HCT116 (cell line): ENCODE data around the gene SSTR3. TPM values are rescaled to one million over a fixed set of nuclear protein-coding genes. Genes with fewer than 3 reads are reported as not detected.

ENCODE experiments used
- ATAC-seq: fragments of 200-7000 bp; cut with Tn5 transposase; 2 replicates; pipeline ENCODE4 v1.9.1; 2020; ENCODE audit warnings: mild to moderate bottlenecking, moderate library complexity
- BruUV-seq: library from RNA; stranded (reverse); fragments of 400-500 nt; replicated peaks from 2 replicates; lab custom pipeline; 2021; lab: Mats Ljungman, UMichigan
- CTCF ChIA-PET: fragments of 300-600 bp; sonication (Branson Sonifier 250); formaldehyde crosslinking; loops from one replicate; lab custom pipeline; 2021; ENCODE audit warnings: antibody characterized with exemption; lab: Charles Lee
- POLR2A ChIA-PET: fragments of 300-600, 350-600 bp; sonication (Branson Sonifier 250); formaldehyde crosslinking; loops from one replicate; lab custom pipeline; 2021; ENCODE audit warnings: antibody characterized with exemption; lab: Charles Lee
- RAD21 ChIA-PET, 2 experiments: fragments of 300-600 bp; sonication (Branson Sonifier 250); formaldehyde crosslinking; loops; one replicate each; lab custom pipeline; 2023; ENCODE audit warnings: low total read pairs in 2 of 2; ENCODE audit not compliant: uncharacterized antibody in 2 of 2, unreplicated experiment in 2 of 2, low non-redundant PET in 1 of 2; lab: Charles Lee
- DNase-seq: peaks from one replicate; pipeline ENCODE4 v3.0.0-alpha.2; 2010; ENCODE audit warnings: low read depth, low spot score
- H2AFZ ChIP-seq: fragments of 200-600 bp; shearing (Covaris generic), sonication (generic); 2 replicates; pipeline ENCODE4 v1.6.1; 2017; ENCODE audit warnings: low read depth, mixed run types, mixed read lengths, antibody characterized with exemption, low read length; ENCODE audit not compliant: poor library complexity, severe bottlenecking
- H3K27ac ChIP-seq: 2 replicates; pipeline ENCODE4 v1.5.1; 2012; ENCODE audit warnings: low read depth, low read length
- H3K27me3 ChIP-seq: fragments of 200-600 bp; sonication (generic); 2 replicates; pipeline ENCODE4 v1.6.1; 2016; ENCODE audit warnings: mixed run types, low read length, mixed read lengths; ENCODE audit not compliant: insufficient read depth
- H3K36me3 ChIP-seq, 2 experiments: fragments of 200-500 bp in 1 of 2; fragments of 200-600 bp in 1 of 2; sonication (Bioruptor generic) in 1 of 2; sonication (generic) in 1 of 2; 2 replicates each; pipeline versions ENCODE4 v1.5.1 to v1.6.1; 2014 to 2016; ENCODE audit warnings: low read length in 2 of 2, inconsistent platforms in 1 of 2, mixed read lengths in 1 of 2, mixed run types in 1 of 2; ENCODE audit not compliant: insufficient read depth in 2 of 2, control insufficient read depth in 1 of 2
- H3K4me1 ChIP-seq, 2 experiments: fragments of 200-600 bp in 1 of 2; sonication (generic) in 1 of 2; 2 replicates each; pipeline versions ENCODE4 v1.5.1 to v1.6.1; 2012 to 2017; ENCODE audit warnings: low read length in 2 of 2, inconsistent platforms in 1 of 2, mild to moderate bottlenecking in 1 of 2, mixed read lengths in 1 of 2, mixed run types in 1 of 2, moderate library complexity in 1 of 2; ENCODE audit not compliant: insufficient read depth in 2 of 2, control insufficient read depth in 1 of 2
- H3K4me2 ChIP-seq: fragments of 200-600 bp; sonication (generic); 2 replicates; pipeline ENCODE4 v1.6.1; 2017; ENCODE audit warnings: mixed run types, low read length, mixed read lengths
- H3K4me3 ChIP-seq, 2 experiments: fragments of 200-600 bp in 1 of 2; sonication (generic) in 1 of 2; replicated peaks in 1 of 2; 2 replicates each; pipeline ENCODE4 v1.5.1; 2011 to 2016; ENCODE audit warnings: low read length in 2 of 2, control low read depth in 1 of 2, low read depth in 1 of 2, mild to moderate bottlenecking in 1 of 2, mixed read lengths in 1 of 2, mixed run types in 1 of 2
- H3K79me2 ChIP-seq: fragments of 200-600 bp; sonication (generic); 2 replicates; pipeline ENCODE4 v1.6.1; 2017; ENCODE audit warnings: mild to moderate bottlenecking, mixed run types, low read length, moderate library complexity, mixed read lengths; ENCODE audit not compliant: insufficient read depth
- H3K9ac ChIP-seq: fragments of 200-600 bp; sonication (generic); 2 replicates; pipeline ENCODE4 v1.6.1; 2016; ENCODE audit warnings: low read length, mixed read lengths
- H3K9me2 ChIP-seq: fragments of 200-600 bp; sonication (generic), shearing (Covaris generic); 2 replicates; pipeline ENCODE4 v1.6.1; 2017; ENCODE audit warnings: mixed run types, mild to moderate bottlenecking, moderate library complexity; ENCODE audit not compliant: insufficient read depth
- H3K9me3 ChIP-seq, 2 experiments: fragments of 200-500 bp in 1 of 2; fragments of 200-600 bp in 1 of 2; sonication (Bioruptor generic) in 1 of 2; sonication (generic) in 1 of 2; 2 replicates each; pipeline ENCODE4 v1.6.1; 2014 to 2017; ENCODE audit warnings: low read length in 2 of 2, mixed read lengths in 2 of 2, inconsistent platforms in 1 of 2, low read depth in 1 of 2, mild to moderate bottlenecking in 1 of 2, mixed run types in 1 of 2, moderate library complexity in 1 of 2; ENCODE audit not compliant: control insufficient read depth in 1 of 2, insufficient read depth in 1 of 2
- H4K20me1 ChIP-seq: fragments of 200-600 bp; sonication (generic), shearing (Covaris generic); 2 replicates; pipeline ENCODE4 v1.6.1; 2017; ENCODE audit warnings: mixed run types, mild to moderate bottlenecking, moderate library complexity; ENCODE audit not compliant: insufficient read depth
- ATF3 ChIP-seq: IDR thresholded peaks from 2 replicates; pipeline ENCODE4 v1.6.1; 2012
- CTCF ChIP-seq, 3 experiments: fragments of 200-600 bp in 1 of 3; sonication (generic) in 1 of 3; IDR thresholded peaks in 2 of 3; conservative IDR thresholded peaks in 1 of 3; 2 replicates each; pipeline ENCODE4 v1.5.1; 2012 to 2017; ENCODE audit warnings: low read depth in 2 of 3, low read length in 2 of 3, antibody characterized with exemption in 1 of 3, borderline replicate concordance in 1 of 3, control low read depth in 1 of 3, mild to moderate bottlenecking in 1 of 3, mixed read lengths in 1 of 3, mixed run types in 1 of 3, moderate library complexity in 1 of 3; ENCODE audit not compliant: insufficient read depth in 1 of 3
- EGR1 ChIP-seq: IDR thresholded peaks from 2 replicates; pipeline ENCODE4 v1.6.1; 2012; ENCODE audit warnings: low read depth
- ELF1 ChIP-seq: IDR thresholded peaks from 2 replicates; pipeline ENCODE4 v1.6.1; 2012; ENCODE audit warnings: low read depth, borderline replicate concordance
- POLR2A ChIP-seq: IDR thresholded peaks from 2 replicates; pipeline ENCODE4 v1.7.0; 2011; ENCODE audit warnings: borderline replicate concordance; ENCODE audit not compliant: insufficient read depth, insufficient read length; ENCODE audit errors: extremely low read depth
- POLR2AphosphoS5 ChIP-seq: IDR thresholded peaks from 2 replicates; pipeline ENCODE4 v1.6.1; 2011; ENCODE audit warnings: mild to moderate bottlenecking, low read depth, low read length, moderate library complexity
- REST ChIP-seq: IDR thresholded peaks from 2 replicates; pipeline ENCODE4 v1.6.1; 2012; ENCODE audit warnings: low read depth
- YY1 ChIP-seq: IDR thresholded peaks from 2 replicates; pipeline ENCODE4 v1.6.1; 2011; ENCODE audit warnings: low read length, low read depth, moderate library complexity, mild to moderate bottlenecking; ENCODE audit not compliant: insufficient replicate concordance; ENCODE audit errors: extremely low read depth
- ZBTB33 ChIP-seq: IDR thresholded peaks from 2 replicates; pipeline ENCODE4 v1.6.1; 2011; ENCODE audit warnings: mild to moderate bottlenecking, low read length, moderate library complexity; ENCODE audit not compliant: insufficient replicate concordance; ENCODE audit errors: extremely low read depth
- intact Hi-C: fragments of 100-400 bp; cut with micrococcal nuclease; formaldehyde crosslinking; loops from 2 replicates; pipeline ENCODE4 v1.10.0; 2022
- total RNA-seq: library from RNA; stranded (reverse); gene quantifications from one replicate; pipeline ENCODE4 v1.2.1, GENCODE V29; 2021; ENCODE audit not compliant: unreplicated experiment

The SSTR3 gene
- total RNA-seq, 1 experiment from 2014 or later = not detected

- no peak for DNase-seq
- POLR2A ChIA-PET = interaction anchor here (0.9 to 1.8 kb wide), 3 partner anchors 12 to 13 kb away, joined by 3 to 5 read pairs (median 5); no protein-coding TSS in a partner anchor
- Histone ChIP-seq H3K79me2 (peaks cover 7% of the 10 kb centered on the region; the same call in 1 of the 2 replicates), H3K4me3 (no peak overlapping the region), H3K9ac (peak overlapping the region; percentile 30; the same call in 1 of the 2 replicates), H4K20me1 (no peaks in the 10 kb centered on the region), H2AFZ (no peak overlapping the region), H3K27me3 (no peaks in the 10 kb centered on the region), H3K9me2 (no peaks in the 10 kb centered on the region), H3K36me3 (no peaks in the 10 kb centered on the region), H3K9me3 (no peaks in the 10 kb centered on the region), H3K4me2 (peak overlapping the region; percentile 99; the same call in 1 of the 2 replicates), H3K4me1 (peaks cover 11 to 35% of the 10 kb centered on the region in 2 experiments), H3K27ac (no peak overlapping the region)
- BruUV-seq = no TSS peak
- CTCF ChIA-PET = interaction anchor here (1.2 to 4.2 kb wide), 2 partner anchors 18 to 44 kb away, joined by 4 to 30 read pairs; no protein-coding TSS in a partner anchor
- RAD21 ChIA-PET = no interaction called here
- no peak for ATAC-seq
- TF ChIP-seq ELF1 (no peak), POLR2A (no peak), YY1 (no peak), ATF3 (no peak), POLR2AphosphoS5 (no peak), EGR1 (no peak)
- intact Hi-C loops = no loop called here
Measured at GRCh38 chr22:37241351-37242142, 29.3 kb upstream of the SSTR3 start.

GRCh38 chr22:37240941-37241320, 28.7 kb upstream of the SSTR3 start:
- no peak overlapping the region for H3K27ac ChIP-seq
- CTCF ChIA-PET = no interaction called here
- H4K20me1 ChIP-seq = no peaks in the 10 kb centered on the region
- intact Hi-C loops = no loop called here
- H3K79me2 ChIP-seq = peaks cover 7% of the 10 kb centered on the region; the same call in 1 of the 2 replicates
- H3K4me1 ChIP-seq = peaks cover 11 to 35% of the 10 kb centered on the region in 2 experiments
- H3K36me3 ChIP-seq = no peaks in the 10 kb centered on the region
- H2AFZ ChIP-seq = no peak overlapping the region
- ATAC-seq = no peak
- H3K9me3 ChIP-seq = no peaks in the 10 kb centered on the region
- no peaks in the 10 kb centered on the region for H3K27me3 ChIP-seq
- no peak overlapping the region for H3K4me2 ChIP-seq
- POLR2A ChIA-PET = interaction anchor here (1.8 kb wide), 1 partner anchor 12 kb away, joined by 5 read pairs; no protein-coding TSS in a partner anchor
- H3K4me3 ChIP-seq = no peak overlapping the region
- DNase-seq = no peak
- no peak overlapping the region for H3K9ac ChIP-seq
- H3K9me2 ChIP-seq = no peaks in the 10 kb centered on the region
- BruUV-seq = no TSS peak
- RAD21 ChIA-PET = no interaction called here
- TF ChIP-seq CTCF (IDR thresholded peaks at IDR 0.05 in 2 of 3, conservative IDR thresholded peaks at IDR 0.05 in 1 of 3; ENCODE audit: borderline replicate concordance in 1 of 3, insufficient read depth in 1 of 3, low read depth in 2 of 3, low read length in 2 of 3) (no peak), REST (no peak), EGR1 (no peak), ZBTB33 (no peak)
